ENCODE data around the gene FUCA1. TPM values are rescaled to one million over a fixed set of nuclear protein-coding genes. Genes with fewer than 3 reads are reported as not detected.
"Not testable (repeated sequence)": the region's sequence is repeated elsewhere in the genome, so short reads cannot be mapped to it uniquely, and the experiment has no call there.

FUCA1 gene
- total and polyA plus RNA-seq, 5 donors = 15.5 to 22.1 (median 19.0) TPM

GRCh38 chr1:23865543-23865930 lies 2.6 kb downstream of the FUCA1 start:
- Histone ChIP-seq H3K4me3 (ENCODE audit: low read length) (no peak overlapping the region), H3K4me1 (ENCODE audit: control insufficient read depth, insufficient read depth, low read length) (peaks cover 2% of the 10 kb centered on the region), H3K27me3 (ENCODE audit: control insufficient read depth, insufficient read depth) (no peaks in the 10 kb centered on the region), H3K9me3 (ENCODE audit: control insufficient read depth, low read length) (no peaks in the 10 kb centered on the region), H3K27ac (ENCODE audit: low read length) (no peak overlapping the region)
- peak in 1 of 3 donors; percentile 21 for DNase-seq
- 89% methylated on average over 4 of the region's 4 CpGs for WGBS
- ATAC-seq = no peak
- intact Hi-C loops (cut with DNase I) = loop anchor here in 1 of 4 donors (5.0 to 10.0 kb wide), 2 partner anchors 38 to 61 kb away; partner anchors contain the start of genes GALE and HMGCL

- intact Hi-C loops (cut with DNase I) = loop anchor here in 1 of 4 donors (5.0 to 10.0 kb wide), 2 partner anchors 38 to 60 kb away; partner anchors contain the start of genes GALE and HMGCL
- Histone ChIP-seq H3K27ac (ENCODE audit: low read length) (no peak overlapping the region), H3K9me3 (ENCODE audit: control insufficient read depth, low read length) (no peaks in the 10 kb centered on the region)
Observed at GRCh38 chr1:23864801-23865542, 3.1 kb downstream of the FUCA1 start.

GRCh38 chr1:23862640-23863039 lies 5.5 kb downstream of the FUCA1 start:
- ATAC-seq = no peak
- Histone ChIP-seq H3K4me3 (ENCODE audit: low read length) (no peak overlapping the region), H3K27me3 (ENCODE audit: control insufficient read depth, insufficient read depth) (no peaks in the 10 kb centered on the region), H3K9me3 (ENCODE audit: control insufficient read depth, low read length) (no peaks in the 10 kb centered on the region), H3K4me1 (ENCODE audit: control insufficient read depth, insufficient read depth, low read length) (no peaks in the 10 kb centered on the region), H3K27ac (ENCODE audit: low read length) (no peak overlapping the region)
- intact Hi-C loops (cut with DNase I) = loop anchor here in 1 of 4 donors (10.0 kb wide), 1 partner anchor 58 kb away; the partner anchor contains the start of gene GALE
- 66% methylated on average over 3 of the region's 3 CpGs for WGBS
- DNase-seq = no peak

More at GRCh38 chr1:23864801-23865542, 3.1 kb downstream of the FUCA1 start:
- H3K4me1 ChIP-seq (ENCODE audit: control insufficient read depth, insufficient read depth, low read length) = peaks cover 2% of the 10 kb centered on the region
- 93% methylated on average over 13 of the region's 13 CpGs for WGBS
- DNase-seq (no peak), ATAC-seq (no peak)
- H3K27me3 ChIP-seq (ENCODE audit: control insufficient read depth, insufficient read depth) = no peaks in the 10 kb centered on the region
- no peak overlapping the region for H3K4me3 ChIP-seq (ENCODE audit: low read length)

- no peak for DNase-seq
- no peaks in the 10 kb centered on the region for H3K27me3 ChIP-seq (ENCODE audit: control insufficient read depth, insufficient read depth)
- intact Hi-C loops (cut with DNase I) = no loop called here
- no peaks in the 10 kb centered on the region for H3K4me1 ChIP-seq (ENCODE audit: control insufficient read depth, insufficient read depth, low read length)
- ATAC-seq = no peak
- no peak overlapping the region for H3K27ac ChIP-seq (ENCODE audit: low read length)
- 29% methylated on average over 2 of the region's 2 CpGs for WGBS
- H3K9me3 ChIP-seq (ENCODE audit: control insufficient read depth, low read length) = no peaks in the 10 kb centered on the region
- H3K4me3 ChIP-seq (ENCODE audit: low read length) = no peak overlapping the region
Observed at GRCh38 chr1:23854568-23854967, 13.5 kb downstream of the FUCA1 start.

- H3K27ac ChIP-seq (ENCODE audit: low read length); ATAC-seq; H3K4me1 ChIP-seq (ENCODE audit: control insufficient read depth, insufficient read depth, low read length); H3K27me3 ChIP-seq (ENCODE audit: control insufficient read depth, insufficient read depth); intact Hi-C loops (cut with DNase I); H3K4me3 ChIP-seq (ENCODE audit: low read length); H3K9me3 ChIP-seq (ENCODE audit: control insufficient read depth, low read length): not testable (repeated sequence)
- 94% methylated on average over 25 of the region's 34 CpGs for WGBS
- DNase-seq = peak in 1 of 3 donors; percentile 62
Observed at GRCh38 chr1:23853124-23853523, 15.0 kb downstream of the FUCA1 start.

DNA sequence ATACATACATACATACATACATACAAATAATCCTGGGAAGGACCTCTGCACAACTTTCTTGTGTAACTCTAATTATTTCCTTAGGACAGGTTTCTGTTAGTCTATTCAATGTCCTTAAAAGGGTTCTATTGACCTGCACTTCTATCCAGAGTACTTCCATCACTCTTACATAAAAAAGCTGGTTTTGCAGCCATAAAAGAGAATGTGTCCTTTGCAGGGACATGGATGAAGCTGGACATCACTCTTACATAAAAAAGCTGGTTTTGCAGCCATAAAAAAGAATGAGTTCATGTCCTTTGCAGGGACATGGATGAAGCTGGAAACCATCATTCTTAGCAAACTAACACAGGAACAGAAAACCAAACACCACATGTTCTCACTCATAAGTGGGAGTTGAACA lies 16.7 kb downstream of the FUCA1 start:
- H3K4me3 ChIP-seq (ENCODE audit: low read length); intact Hi-C loops (cut with DNase I); H3K9me3 ChIP-seq (ENCODE audit: control insufficient read depth, low read length); ATAC-seq; H3K27me3 ChIP-seq (ENCODE audit: control insufficient read depth, insufficient read depth); H3K27ac ChIP-seq (ENCODE audit: low read length); DNase-seq; H3K4me1 ChIP-seq (ENCODE audit: control insufficient read depth, insufficient read depth, low read length): not testable (repeated sequence)

DNA sequence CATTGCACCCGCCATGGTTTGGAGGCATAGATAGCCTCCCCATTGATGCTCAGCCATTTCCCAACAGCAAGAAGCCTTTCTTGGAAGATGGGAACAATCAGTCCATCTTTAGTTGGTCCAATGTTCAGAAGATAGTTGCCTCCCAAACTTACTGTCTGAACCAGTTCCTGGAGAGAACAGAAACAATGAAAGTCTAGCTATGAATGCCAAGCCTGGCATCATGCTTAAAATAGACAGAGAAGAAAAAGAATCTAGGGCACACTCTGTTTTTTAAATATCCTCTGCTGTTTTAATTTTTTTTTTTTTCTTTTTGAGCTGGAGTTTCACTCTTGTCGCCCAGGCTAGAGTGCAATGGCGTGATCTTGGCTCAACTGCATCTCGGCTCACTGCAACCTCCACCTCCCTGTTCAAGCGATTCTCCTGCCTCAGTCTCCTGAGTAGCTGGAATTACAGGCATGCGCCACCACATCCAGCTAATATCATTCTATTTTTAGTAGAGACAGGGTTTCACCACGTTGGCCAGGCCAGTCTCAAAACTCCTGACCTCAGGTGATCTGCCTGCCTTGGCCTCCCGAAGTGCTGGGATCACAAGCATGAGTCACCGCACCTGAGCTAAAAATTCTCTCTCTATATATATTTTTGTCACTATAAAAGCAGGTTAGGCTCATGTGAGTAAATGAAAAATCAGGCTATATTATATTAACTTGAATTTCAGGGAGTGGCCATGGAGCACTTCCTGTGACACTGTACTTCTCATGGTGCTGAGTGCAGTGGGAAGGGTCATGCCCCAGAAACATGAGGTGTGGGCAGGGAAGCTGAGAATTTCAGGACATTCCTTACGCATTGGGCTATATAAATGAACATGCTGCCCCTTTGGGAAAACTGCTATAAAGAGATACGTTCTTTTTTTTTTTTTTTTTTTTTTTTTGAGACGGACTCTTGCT lies 19.1 kb downstream of the FUCA1 start:
- Histone ChIP-seq H3K27ac (ENCODE audit: low read length) (peak overlapping the region; percentile 93), H3K4me1 (ENCODE audit: control insufficient read depth, insufficient read depth, low read length) (peaks cover 1% of the 10 kb centered on the region), H3K27me3 (ENCODE audit: control insufficient read depth, insufficient read depth) (no peaks in the 10 kb centered on the region), H3K9me3 (ENCODE audit: control insufficient read depth, low read length) (no peaks in the 10 kb centered on the region), H3K4me3 (ENCODE audit: low read length) (no peak overlapping the region)
- 74% methylated on average over 12 of the region's 12 CpGs for WGBS
- intact Hi-C loops (cut with DNase I) = no loop called here
- ATAC-seq (peak in 1 of 2 donors; percentile 36), DNase-seq (no peak)

- DNase-seq; H3K27ac ChIP-seq (ENCODE audit: low read length); intact Hi-C loops (cut with DNase I); H3K4me1 ChIP-seq (ENCODE audit: control insufficient read depth, insufficient read depth, low read length); H3K9me3 ChIP-seq (ENCODE audit: control insufficient read depth, low read length); H3K4me3 ChIP-seq (ENCODE audit: low read length); H3K27me3 ChIP-seq (ENCODE audit: control insufficient read depth, insufficient read depth); ATAC-seq: not testable (repeated sequence)
- 98% methylated on average over 2 of the region's 2 CpGs for WGBS
Observed at GRCh38 chr1:23847482-23848095, 20.5 kb downstream of the FUCA1 start.

DNA sequence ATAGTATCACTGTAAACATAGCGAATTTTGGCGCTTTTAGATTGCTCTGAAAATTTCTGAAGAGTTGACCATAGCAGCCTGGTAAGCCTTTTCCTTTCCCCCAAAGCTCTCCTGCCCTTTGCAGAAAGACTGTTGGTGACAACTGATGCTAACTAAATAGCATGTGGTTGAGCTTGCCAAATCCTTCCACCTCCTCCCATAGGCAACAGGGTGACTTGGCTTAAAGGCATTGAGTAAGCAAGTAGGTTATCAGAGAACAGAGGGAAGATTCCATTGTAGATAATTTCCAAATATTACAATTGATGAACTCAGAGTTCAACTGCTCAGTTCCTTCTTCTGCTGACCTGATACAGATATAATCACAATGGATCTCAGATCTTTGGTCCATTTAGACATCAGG lies 22.9 kb downstream of the FUCA1 start:
- intact Hi-C loops (cut with DNase I) = no loop called here
- Histone ChIP-seq H3K9me3 (ENCODE audit: control insufficient read depth, low read length) (no peaks in the 10 kb centered on the region), H3K4me3 (ENCODE audit: low read length) (no peak overlapping the region), H3K4me1 (ENCODE audit: control insufficient read depth, insufficient read depth, low read length) (peaks cover 1% of the 10 kb centered on the region), H3K27me3 (ENCODE audit: control insufficient read depth, insufficient read depth) (no peaks in the 10 kb centered on the region), H3K27ac (ENCODE audit: low read length) (no peak overlapping the region)
- DNase-seq = no peak
- no peak for ATAC-seq
- whole genome bisulfite sequencing = 100% methylated on average over 2 of the region's 2 CpGs

GRCh38 chr1:23843644-23844043 lies 24.4 kb downstream of the FUCA1 start:
- no peak for ATAC-seq
- Histone ChIP-seq H3K9me3 (ENCODE audit: control insufficient read depth, low read length) (no peaks in the 10 kb centered on the region), H3K4me3 (ENCODE audit: low read length) (no peak overlapping the region), H3K27me3 (ENCODE audit: control insufficient read depth, insufficient read depth) (no peaks in the 10 kb centered on the region), H3K27ac (ENCODE audit: low read length) (no peak overlapping the region), H3K4me1 (ENCODE audit: control insufficient read depth, insufficient read depth, low read length) (no peaks in the 10 kb centered on the region)
- 94% methylated on average over 5 of the region's 5 CpGs for WGBS
- DNase-seq = no peak
- intact Hi-C loops (cut with DNase I) = no loop called here

Data from right cardiac atrium (tissue), 5 donors.